ENCODE measurements around the gene AGAP5.
"Not testable (repeated sequence)": the region's sequence is repeated elsewhere in the genome, so short reads cannot be mapped to it uniquely, and the experiment has no call there.

Gene AGAP5

GRCh38 chr10:73708122-73708521 lies 10.2 kb upstream of the AGAP5 start:
- H3K27me3 ChIP-seq (replicated peaks; ENCODE audit: control insufficient read depth, insufficient read depth, low read length); H3K36me3 ChIP-seq (ENCODE audit: control insufficient read depth, insufficient read depth, low read length); H3K4me3 ChIP-seq (replicated peaks; ENCODE audit: low read depth, low read length); DNase-seq (ENCODE audit: extremely low read depth, insufficient read length): not testable (repeated sequence)

DNA sequence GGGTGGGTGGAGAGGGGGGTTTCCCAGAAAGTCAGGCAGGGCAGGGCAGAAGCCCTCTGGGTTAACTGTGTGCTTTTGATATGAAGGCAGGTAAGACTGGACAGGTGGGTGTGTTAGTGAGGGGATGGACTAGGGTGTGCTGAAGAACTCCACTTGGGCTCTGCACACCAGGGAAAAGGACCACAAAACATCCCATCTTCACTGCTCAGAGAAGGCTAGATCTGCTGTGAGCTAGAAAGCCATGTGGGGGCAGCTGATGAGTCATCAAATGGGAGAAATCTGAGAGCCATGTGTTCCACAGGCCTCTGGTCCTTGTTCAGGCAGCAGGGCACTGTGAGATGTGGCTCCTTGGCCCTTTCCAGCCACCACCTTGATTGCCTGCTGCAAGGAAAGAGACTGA lies 9.7 kb upstream of the AGAP5 start:
- H3K36me3 ChIP-seq (ENCODE audit: control insufficient read depth, insufficient read depth, low read length); H3K27me3 ChIP-seq (replicated peaks; ENCODE audit: control insufficient read depth, insufficient read depth, low read length); DNase-seq (ENCODE audit: extremely low read depth, insufficient read length); H3K4me3 ChIP-seq (replicated peaks; ENCODE audit: low read depth, low read length): not testable (repeated sequence)

- DNase-seq (ENCODE audit: extremely low read depth, insufficient read length); H3K36me3 ChIP-seq (ENCODE audit: control insufficient read depth, insufficient read depth, low read length); H3K27me3 ChIP-seq (replicated peaks; ENCODE audit: control insufficient read depth, insufficient read depth, low read length); H3K4me3 ChIP-seq (replicated peaks; ENCODE audit: low read depth, low read length): not testable (repeated sequence)
These were observed 8.6 kb upstream of the AGAP5 start for GRCh38 chr10:73706488-73706887.

- H3K4me3 ChIP-seq (replicated peaks; ENCODE audit: low read depth, low read length); DNase-seq (ENCODE audit: extremely low read depth, insufficient read length); H3K36me3 ChIP-seq (ENCODE audit: control insufficient read depth, insufficient read depth, low read length); H3K27me3 ChIP-seq (replicated peaks; ENCODE audit: control insufficient read depth, insufficient read depth, low read length): not testable (repeated sequence)
These were observed 7.7 kb upstream of the AGAP5 start for GRCh38 chr10:73705506-73706072.

GRCh38 chr10:73703924-73704323 lies 6.0 kb upstream of the AGAP5 start:
- H3K4me3 ChIP-seq (replicated peaks; ENCODE audit: low read depth, low read length); H3K36me3 ChIP-seq (ENCODE audit: control insufficient read depth, insufficient read depth, low read length); DNase-seq (ENCODE audit: extremely low read depth, insufficient read length); H3K27me3 ChIP-seq (replicated peaks; ENCODE audit: control insufficient read depth, insufficient read depth, low read length): not testable (repeated sequence)

DNA sequence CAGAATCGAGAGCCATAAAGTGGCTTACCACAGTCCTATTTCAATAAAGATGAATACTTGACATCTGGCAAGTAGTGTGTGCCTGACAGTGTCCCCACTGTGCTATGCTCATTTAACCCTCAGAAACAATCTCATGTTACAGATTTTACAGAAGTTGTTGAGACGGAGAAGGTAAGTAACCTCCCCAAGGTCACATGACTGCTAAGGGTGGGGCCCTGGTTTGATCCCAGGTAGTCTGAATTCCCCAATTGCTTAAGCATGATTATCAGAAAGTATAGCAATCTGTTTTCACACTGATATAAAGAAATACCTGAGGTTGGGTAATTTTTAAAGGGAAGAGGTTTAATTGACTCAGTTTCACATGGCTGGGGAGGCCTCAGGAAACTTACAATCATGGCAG lies 910 bp upstream of the AGAP5 start:
- H3K4me3 ChIP-seq (replicated peaks; ENCODE audit: low read depth, low read length); H3K27me3 ChIP-seq (replicated peaks; ENCODE audit: control insufficient read depth, insufficient read depth, low read length): not testable (repeated sequence)

DNA sequence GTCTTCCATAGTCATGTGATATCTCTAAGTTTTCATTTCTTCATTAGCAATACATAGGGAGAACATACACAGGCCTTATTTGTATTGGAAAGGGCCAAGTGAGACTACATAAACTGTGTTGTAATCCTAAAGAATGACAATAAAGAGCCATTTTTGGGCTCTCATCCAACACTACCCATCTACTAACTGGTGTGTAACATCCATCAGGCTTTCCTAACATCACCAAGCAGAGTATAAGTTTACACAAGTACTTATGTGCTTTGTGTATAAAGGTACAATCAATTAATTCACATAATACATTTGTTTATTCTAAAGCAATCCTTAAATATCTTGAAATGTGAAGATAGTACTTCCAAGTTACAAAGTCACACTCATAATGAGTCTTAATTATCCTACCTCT lies 2.6 kb downstream of the AGAP5 start:
- not testable (repeated sequence) for DNase-seq (ENCODE audit: extremely low read depth, insufficient read length); H3K4me3 ChIP-seq (replicated peaks; ENCODE audit: low read depth, low read length); H3K36me3 ChIP-seq (ENCODE audit: control insufficient read depth, insufficient read depth, low read length); H3K27me3 ChIP-seq (replicated peaks; ENCODE audit: control insufficient read depth, insufficient read depth, low read length)

More for the DNA sequence above, 910 bp upstream of the AGAP5 start:
- DNase-seq (ENCODE audit: extremely low read depth, insufficient read length); H3K36me3 ChIP-seq (ENCODE audit: control insufficient read depth, insufficient read depth, low read length): not testable (repeated sequence)

DNA sequence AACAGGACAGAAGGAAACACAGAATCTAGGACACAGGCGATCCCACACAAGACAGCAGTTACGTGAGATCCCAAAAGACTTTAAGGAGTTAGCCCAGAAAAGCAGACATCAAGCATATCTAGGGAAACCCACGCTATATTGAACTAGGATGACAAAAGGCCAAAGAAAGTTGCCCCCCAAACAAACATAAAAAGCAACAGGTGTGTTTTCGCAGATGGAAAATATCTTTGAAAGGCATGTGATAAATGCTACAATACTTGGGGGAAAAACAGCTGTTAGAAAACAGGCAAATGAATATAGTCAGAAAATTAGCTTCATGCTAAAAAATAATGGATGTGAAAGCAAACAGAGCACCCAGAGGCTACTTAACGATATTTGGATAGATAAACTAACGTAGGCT lies 7.2 kb downstream of the AGAP5 start:
- H3K36me3 ChIP-seq (ENCODE audit: control insufficient read depth, insufficient read depth, low read length); H3K27me3 ChIP-seq (replicated peaks; ENCODE audit: control insufficient read depth, insufficient read depth, low read length); DNase-seq (ENCODE audit: extremely low read depth, insufficient read length); H3K4me3 ChIP-seq (replicated peaks; ENCODE audit: low read depth, low read length): not testable (repeated sequence)

GRCh38 chr10:73689596-73689995 lies 8.3 kb downstream of the AGAP5 start:
- H3K4me3 ChIP-seq (replicated peaks; ENCODE audit: low read depth, low read length); H3K36me3 ChIP-seq (ENCODE audit: control insufficient read depth, insufficient read depth, low read length); DNase-seq (ENCODE audit: extremely low read depth, insufficient read length); H3K27me3 ChIP-seq (replicated peaks; ENCODE audit: control insufficient read depth, insufficient read depth, low read length): not testable (repeated sequence)

- not testable (repeated sequence) for DNase-seq (ENCODE audit: extremely low read depth, insufficient read length); H3K36me3 ChIP-seq (ENCODE audit: control insufficient read depth, insufficient read depth, low read length); H3K27me3 ChIP-seq (replicated peaks; ENCODE audit: control insufficient read depth, insufficient read depth, low read length); H3K4me3 ChIP-seq (replicated peaks; ENCODE audit: low read depth, low read length)
These were observed 10.3 kb downstream of the AGAP5 start for GRCh38 chr10:73687641-73688040.

- H3K27me3 ChIP-seq (replicated peaks; ENCODE audit: control insufficient read depth, insufficient read depth, low read length); H3K36me3 ChIP-seq (ENCODE audit: control insufficient read depth, insufficient read depth, low read length); DNase-seq (ENCODE audit: extremely low read depth, insufficient read length); H3K4me3 ChIP-seq (replicated peaks; ENCODE audit: low read depth, low read length): not testable (repeated sequence)
These were observed 23.4 kb downstream of the AGAP5 start for GRCh38 chr10:73674546-73674945.

GRCh38 chr10:73668378-73668777 lies 29.5 kb downstream of the AGAP5 start:
- DNase-seq (ENCODE audit: extremely low read depth, insufficient read length); H3K4me3 ChIP-seq (replicated peaks; ENCODE audit: low read depth, low read length); H3K36me3 ChIP-seq (ENCODE audit: control insufficient read depth, insufficient read depth, low read length); H3K27me3 ChIP-seq (replicated peaks; ENCODE audit: control insufficient read depth, insufficient read depth, low read length): not testable (repeated sequence)

- H3K4me3 ChIP-seq (replicated peaks; ENCODE audit: low read depth, low read length); H3K36me3 ChIP-seq (ENCODE audit: control insufficient read depth, insufficient read depth, low read length); DNase-seq (ENCODE audit: extremely low read depth, insufficient read length); H3K27me3 ChIP-seq (replicated peaks; ENCODE audit: control insufficient read depth, insufficient read depth, low read length): not testable (repeated sequence)
These were observed 31.6 kb downstream of the AGAP5 start for GRCh38 chr10:73666153-73666809.

GRCh38 chr10:73665581-73665980 lies 32.3 kb downstream of the AGAP5 start:
- not testable (repeated sequence) for H3K27me3 ChIP-seq (replicated peaks; ENCODE audit: control insufficient read depth, insufficient read depth, low read length); DNase-seq (ENCODE audit: extremely low read depth, insufficient read length); H3K4me3 ChIP-seq (replicated peaks; ENCODE audit: low read depth, low read length); H3K36me3 ChIP-seq (ENCODE audit: control insufficient read depth, insufficient read depth, low read length)
